MCF 10A (cell line): ENCODE results near the gene C2orf81. TPM values are rescaled to one million over a fixed set of nuclear protein-coding genes. Genes with fewer than 3 reads are reported as not detected.

Source experiments
- BruUV-seq: library from RNA; stranded (reverse); fragments of 400-500 nt; replicated peaks from 2 replicates; lab custom pipeline; 2021; lab: Mats Ljungman, UMichigan
- CTCF ChIA-PET: fragments of 300-600 bp; sonication (Branson Sonifier 250); formaldehyde crosslinking; extraction: SDS; loops from one replicate; lab custom pipeline; 2021; ENCODE audit warnings: antibody characterized with exemption, inconsistent platforms; lab: Yijun Ruan, JAX
- POLR2A ChIA-PET: fragments of 300-600, 350-650 bp; sonication (Branson Sonifier 250); formaldehyde crosslinking; extraction: SDS; loops from one replicate; lab custom pipeline; 2020; ENCODE audit warnings: antibody characterized with exemption, inconsistent platforms; lab: Yijun Ruan, JAX
- DNase-seq: peaks from one replicate; pipeline ENCODE4 v3.0.0-alpha.2; 2018; ENCODE audit not compliant: unreplicated experiment
- H3K27ac Mint-ChIP-seq: one replicate; pipeline ENCODE4 v1.8.0; 2022; ENCODE audit warnings: mild to moderate bottlenecking, low read depth, mixed read lengths; ENCODE audit not compliant: unreplicated experiment
- H3K27me3 Mint-ChIP-seq: one replicate; pipeline ENCODE4 v1.8.0; 2022; ENCODE audit warnings: mixed read lengths; ENCODE audit not compliant: insufficient read depth, unreplicated experiment
- H3K36me3 Mint-ChIP-seq: one replicate; pipeline ENCODE4 v1.8.0; 2022; ENCODE audit warnings: mild to moderate bottlenecking, moderate library complexity, mixed read lengths; ENCODE audit not compliant: insufficient read depth, unreplicated experiment
- H3K4me1 Mint-ChIP-seq: one replicate; pipeline ENCODE4 v1.8.0; 2022; ENCODE audit warnings: mixed read lengths; ENCODE audit not compliant: insufficient read depth, unreplicated experiment
- H3K4me3 Mint-ChIP-seq: one replicate; pipeline ENCODE4 v1.8.0; 2022; ENCODE audit warnings: mild to moderate bottlenecking, moderate library complexity, mixed read lengths; ENCODE audit not compliant: unreplicated experiment
- H3K9me3 Mint-ChIP-seq: one replicate; pipeline ENCODE4 v1.8.0; 2022; ENCODE audit warnings: mixed read lengths; ENCODE audit not compliant: unreplicated experiment
- CTCF ChIP-seq: fragments of 200-600 bp; IDR thresholded peaks from one replicate; pipeline ENCODE4 v1.8.0; 2022; ENCODE audit warnings: antibody characterized with exemption, mild to moderate bottlenecking; ENCODE audit not compliant: unreplicated experiment
- intact Hi-C: fragments of 100-400 bp; cut with micrococcal nuclease; formaldehyde crosslinking; loops from 2 replicates; pipeline ENCODE4 v1.14.1; 2022
- total RNA-seq: library from RNA; stranded (reverse); gene quantifications from 2 replicates; pipeline ENCODE4 v1.2.3, GENCODE V29; 2022

C2orf81 gene
- total RNA-seq, 1 experiment from 2014 or later = 5.6 TPM

DNA sequence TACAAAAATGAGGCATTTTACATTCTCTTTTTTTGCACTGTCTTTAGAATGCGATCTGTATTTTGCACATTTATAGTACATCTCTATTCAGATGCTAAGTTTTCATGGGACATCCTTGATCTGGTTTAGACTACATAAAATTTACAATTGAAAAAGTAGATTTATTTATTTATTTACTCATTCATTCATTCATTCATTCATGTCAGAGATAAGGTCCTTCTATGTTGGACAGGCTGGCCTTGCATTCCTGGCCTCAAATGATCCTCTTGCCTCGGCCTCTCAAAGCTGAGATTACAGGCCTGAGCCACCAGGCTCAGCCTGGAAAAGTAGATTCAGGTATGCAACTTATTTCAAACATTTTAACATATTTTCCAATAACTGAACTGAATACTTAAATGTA, 25.3 kb downstream of the C2orf81 start:
- intact Hi-C loops = no loop called here
- DNase-seq = no peak
- no TSS peak for BruUV-seq

DNA sequence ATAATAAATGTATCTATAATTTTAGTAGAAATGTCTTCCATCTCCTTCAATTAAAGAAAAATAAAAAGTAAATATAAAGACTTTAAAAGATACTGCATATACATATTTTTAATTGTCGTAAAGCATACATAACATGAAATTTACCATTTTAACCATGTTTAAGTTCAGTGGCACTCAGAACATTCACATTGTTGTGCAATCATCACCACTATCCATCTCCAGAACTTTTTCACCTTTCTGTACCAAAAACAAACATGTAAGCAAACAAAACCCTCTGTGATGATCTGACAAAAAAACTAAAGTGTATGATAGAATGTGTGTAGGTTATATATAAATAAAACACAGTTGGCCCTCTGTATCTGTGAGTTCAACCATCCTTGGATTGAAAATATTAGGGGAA, 27.9 kb downstream of the C2orf81 start:
- no peaks in the 10 kb centered on the region for H3K36me3 Mint-ChIP-seq
- no peak for DNase-seq
- H3K9me3 Mint-ChIP-seq = no peaks in the 10 kb centered on the region
- BruUV-seq = no TSS peak
- H3K27me3 Mint-ChIP-seq = no peaks in the 10 kb centered on the region
- no peak overlapping the region for H3K4me3 Mint-ChIP-seq
- H3K27ac Mint-ChIP-seq = no peak overlapping the region
- no peaks in the 10 kb centered on the region for H3K4me1 Mint-ChIP-seq
- POLR2A ChIA-PET = no interaction called here
- intact Hi-C loops = loop anchor here (2.0 to 5.0 kb wide), 3 partner anchors 61 to 143 kb away; no protein-coding TSS in a partner anchor
- CTCF ChIA-PET = interaction anchor here (1.4 kb wide), 1 partner anchor 36 kb away, joined by 3 read pairs; no protein-coding TSS in a partner anchor
- no peak for TF ChIP-seq CTCF

More for the DNA sequence above, 25.3 kb downstream of the C2orf81 start:
- Mint-ChIP-seq H3K36me3 (no peaks in the 10 kb centered on the region), H3K27me3 (no peaks in the 10 kb centered on the region), H3K4me3 (no peak overlapping the region), H3K4me1 (peaks cover 4% of the 10 kb centered on the region), H3K27ac (no peak overlapping the region), H3K9me3 (no peaks in the 10 kb centered on the region)
- ChIA-PET POLR2A (interaction anchor here (0.7 kb wide), 1 partner anchor 424 kb away, joined by 3 read pairs; no protein-coding TSS in a partner anchor), CTCF (no interaction called here)
- no peak for TF ChIP-seq CTCF

DNA sequence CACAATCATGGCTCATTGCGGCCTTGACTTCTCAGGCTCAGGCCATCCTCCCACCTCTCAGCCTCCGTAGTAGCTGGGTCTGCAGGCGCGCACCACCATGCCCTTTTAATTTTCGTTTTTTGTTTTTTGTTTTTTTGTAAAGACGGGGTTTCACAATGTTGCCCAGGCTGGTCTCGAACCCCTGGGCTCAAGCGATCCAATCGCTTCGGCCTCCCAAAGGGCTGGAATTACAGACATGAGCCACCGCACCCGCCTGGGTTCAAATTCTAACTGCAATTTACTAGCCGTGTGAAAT, 29.0 kb downstream of the C2orf81 start:
- no peak for DNase-seq
- no peak for TF ChIP-seq CTCF
- Mint-ChIP-seq H3K27me3 (no peaks in the 10 kb centered on the region), H3K9me3 (no peaks in the 10 kb centered on the region), H3K36me3 (no peaks in the 10 kb centered on the region), H3K4me1 (no peaks in the 10 kb centered on the region), H3K4me3 (no peak overlapping the region), H3K27ac (no peak overlapping the region)
- ChIA-PET CTCF (interaction anchor here (0.6 to 2.6 kb wide), 14 partner anchors 9 to 567 kb away, joined by 3 to 12 read pairs (median 3); partner anchors contain the start of gene DCTN1), POLR2A (interaction anchor here (1.0 to 3.5 kb wide), 8 partner anchors 9 to 204 kb away, joined by 4 to 18 read pairs (median 7); partner anchors contain the start of gene WBP1)
- intact Hi-C loops = loop anchor here (2.0 to 5.0 kb wide), 3 partner anchors 60 to 142 kb away; no protein-coding TSS in a partner anchor
- no TSS peak for BruUV-seq

GRCh38 chr2:74391580-74392448, 29.6 kb downstream of the C2orf81 start:
- CTCF ChIA-PET = interaction anchor here (0.6 to 2.6 kb wide), 31 partner anchors 9 to 633 kb away, joined by 3 to 12 read pairs (median 3); partner anchors contain the start of gene DCTN1
- POLR2A ChIA-PET = interaction anchor here (0.7 to 3.5 kb wide), 16 partner anchors 10 to 408 kb away, joined by 3 to 18 read pairs (median 6); partner anchors contain the start of genes CCDC142, DCTN1, INO80B and WBP1
- Mint-ChIP-seq H3K36me3 (no peaks in the 10 kb centered on the region), H3K4me1 (no peaks in the 10 kb centered on the region), H3K27ac (peak overlapping the region; percentile 91), H3K9me3 (no peaks in the 10 kb centered on the region), H3K27me3 (no peaks in the 10 kb centered on the region), H3K4me3 (peak overlapping the region; percentile 79)
- DNase-seq = peak; percentile 94
- peak; percentile 91 for TF ChIP-seq CTCF
- intact Hi-C loops = loop anchor here (2.0 to 5.0 kb wide), 3 partner anchors 59 to 141 kb away; no protein-coding TSS in a partner anchor
- BruUV-seq = no TSS peak
